Measurements from ENCODE around the gene EEFSEC.

DNA sequence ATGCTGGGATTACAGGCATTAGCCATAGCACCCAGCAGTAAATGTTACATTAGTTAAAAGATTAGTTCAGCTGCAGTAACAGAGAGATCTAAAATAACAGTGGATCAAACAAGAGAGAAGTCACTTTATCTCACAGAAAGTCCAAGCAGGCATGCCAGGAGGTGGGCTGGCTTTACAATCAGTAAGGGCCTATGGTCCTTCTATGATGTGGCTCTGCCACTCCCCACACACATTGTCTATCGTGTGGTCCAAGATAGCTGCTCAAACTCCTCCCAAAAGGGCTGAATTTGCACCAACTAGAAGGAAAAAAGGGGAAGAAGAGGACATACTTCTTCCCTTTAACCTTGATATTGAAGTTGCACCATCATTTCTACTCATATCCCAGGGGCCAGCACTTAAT, 25.0 kb upstream of the EEFSEC start:
- no peak for TF ChIP-seq EZH2 (IDR thresholded peaks at IDR 0.05; ENCODE audit: insufficient read depth, low read length)
- TF ChIP-seq, protein P1, sequence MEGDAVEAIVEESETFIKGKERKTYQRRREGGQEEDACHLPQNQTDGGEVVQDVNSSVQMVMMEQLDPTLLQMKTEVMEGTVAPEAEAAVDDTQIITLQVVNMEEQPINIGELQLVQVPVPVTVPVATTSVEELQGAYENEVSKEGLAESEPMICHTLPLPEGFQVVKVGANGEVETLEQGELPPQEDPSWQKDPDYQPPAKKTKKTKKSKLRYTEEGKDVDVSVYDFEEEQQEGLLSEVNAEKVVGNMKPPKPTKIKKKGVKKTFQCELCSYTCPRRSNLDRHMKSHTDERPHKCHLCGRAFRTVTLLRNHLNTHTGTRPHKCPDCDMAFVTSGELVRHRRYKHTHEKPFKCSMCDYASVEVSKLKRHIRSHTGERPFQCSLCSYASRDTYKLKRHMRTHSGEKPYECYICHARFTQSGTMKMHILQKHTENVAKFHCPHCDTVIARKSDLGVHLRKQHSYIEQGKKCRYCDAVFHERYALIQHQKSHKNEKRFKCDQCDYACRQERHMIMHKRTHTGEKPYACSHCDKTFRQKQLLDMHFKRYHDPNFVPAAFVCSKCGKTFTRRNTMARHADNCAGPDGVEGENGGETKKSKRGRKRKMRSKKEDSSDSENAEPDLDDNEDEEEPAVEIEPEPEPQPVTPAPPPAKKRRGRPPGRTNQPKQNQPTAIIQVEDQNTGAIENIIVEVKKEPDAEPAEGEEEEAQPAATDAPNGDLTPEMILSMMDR (IDR thresholded peaks at IDR 0.05; ENCODE audit: insufficient read depth, low read depth, low read length): no peak
